Endothelial cell (in vitro differentiated cells): Measurements from ENCODE around the gene NFATC1. TPM values are rescaled to one million over a fixed set of nuclear protein-coding genes. Genes with fewer than 3 reads are reported as not detected.

ENCODE experiments used
- DNase-seq: peaks from one replicate; pipeline ENCODE4 v3.0.0; 2021; ENCODE audit warnings: low spot score
- H3K27ac Mint-ChIP-seq: one replicate; pipeline ENCODE4 v1.8.0; 2021; ENCODE audit warnings: mixed read lengths, inconsistent platforms; ENCODE audit not compliant: unreplicated experiment
- H3K27me3 Mint-ChIP-seq: one replicate; pipeline ENCODE4 v1.8.0; 2021; ENCODE audit warnings: mild to moderate bottlenecking, moderate library complexity, mixed read lengths, inconsistent platforms; ENCODE audit not compliant: unreplicated experiment
- H3K36me3 Mint-ChIP-seq: one replicate; pipeline ENCODE4 v1.8.0; 2021; ENCODE audit warnings: mild to moderate bottlenecking, low read depth, mixed read lengths, inconsistent platforms; ENCODE audit not compliant: unreplicated experiment
- H3K4me1 Mint-ChIP-seq: one replicate; pipeline ENCODE4 v1.8.0; 2021; ENCODE audit warnings: mild to moderate bottlenecking, mixed read lengths, inconsistent platforms; ENCODE audit not compliant: unreplicated experiment
- H3K4me3 Mint-ChIP-seq: one replicate; pipeline ENCODE4 v1.8.0; 2021; ENCODE audit warnings: mild to moderate bottlenecking, mixed read lengths, inconsistent platforms; ENCODE audit not compliant: unreplicated experiment
- H3K9me3 Mint-ChIP-seq: one replicate; pipeline ENCODE4 v1.8.0; 2021; ENCODE audit warnings: mixed read lengths, inconsistent platforms; ENCODE audit not compliant: unreplicated experiment
- CTCF ChIP-seq: fragments of 200-600 bp; sonication (generic); IDR thresholded peaks from one replicate; pipeline ENCODE4 v1.5.0; 2021; ENCODE audit warnings: antibody characterized with exemption; ENCODE audit not compliant: unreplicated experiment
- total RNA-seq: library from RNA; stranded (reverse); fragmentation: NEBNext Ultra II Directional; extraction: Animal tissue kit (Norgen Biotek cat#: 25700); gene quantifications from one replicate; pipeline ENCODE4 v1.2.1, GENCODE V29; 2021; ENCODE audit not compliant: unreplicated experiment

Gene NFATC1
- total RNA-seq, 1 donor from 2014 or later: 40.6 TPM

- H3K9me3 Mint-ChIP-seq: no peaks in the 10 kb centered on the region
- peaks cover 19% of the 10 kb centered on the region for H3K27me3 Mint-ChIP-seq
- no peak overlapping the region for H3K27ac Mint-ChIP-seq
- H3K4me1 Mint-ChIP-seq: peaks cover 8% of the 10 kb centered on the region
- DNase-seq: no peak
- no peak for TF ChIP-seq CTCF
- peaks cover 25% of the 10 kb centered on the region for H3K36me3 Mint-ChIP-seq
- no peak overlapping the region for H3K4me3 Mint-ChIP-seq
Observed at GRCh38 chr18:79531386-79531785, 135.7 kb downstream of the NFATC1 start.

GRCh38 chr18:79531926-79532312 lies 136.2 kb downstream of the NFATC1 start:
- peaks cover 25% of the 10 kb centered on the region for H3K36me3 Mint-ChIP-seq
- no peaks in the 10 kb centered on the region for H3K9me3 Mint-ChIP-seq
- H3K27ac Mint-ChIP-seq: no peak overlapping the region
- TF ChIP-seq CTCF: no peak
- no peak for DNase-seq
- peaks cover 19% of the 10 kb centered on the region for H3K27me3 Mint-ChIP-seq
- H3K4me3 Mint-ChIP-seq: no peak overlapping the region
- peaks cover 6% of the 10 kb centered on the region for H3K4me1 Mint-ChIP-seq

GRCh38 chr18:79532313-79533007 lies 136.7 kb downstream of the NFATC1 start:
- peaks cover 25% of the 10 kb centered on the region for H3K36me3 Mint-ChIP-seq
- H3K4me1 Mint-ChIP-seq: peaks cover 6% of the 10 kb centered on the region
- H3K4me3 Mint-ChIP-seq: no peak overlapping the region
- no peak for DNase-seq
- peaks cover 2% of the 10 kb centered on the region for H3K9me3 Mint-ChIP-seq
- no peak for TF ChIP-seq CTCF
- peaks cover 18% of the 10 kb centered on the region for H3K27me3 Mint-ChIP-seq
- H3K27ac Mint-ChIP-seq: no peak overlapping the region

- peaks cover 6% of the 10 kb centered on the region for H3K9me3 Mint-ChIP-seq
- H3K27ac Mint-ChIP-seq: no peak overlapping the region
- DNase-seq: no peak
- H3K36me3 Mint-ChIP-seq: peaks cover 23% of the 10 kb centered on the region
- H3K4me3 Mint-ChIP-seq: no peak overlapping the region
- H3K27me3 Mint-ChIP-seq: peaks cover 15% of the 10 kb centered on the region
- TF ChIP-seq CTCF: no peak
- peaks cover 6% of the 10 kb centered on the region for H3K4me1 Mint-ChIP-seq
Observed at GRCh38 chr18:79533146-79533545, 137.4 kb downstream of the NFATC1 start.

GRCh38 chr18:79533591-79533990 lies 137.9 kb downstream of the NFATC1 start:
- Mint-ChIP-seq H3K4me3 (no peak overlapping the region), H3K27me3 (peaks cover 15% of the 10 kb centered on the region), H3K36me3 (peaks cover 23% of the 10 kb centered on the region), H3K4me1 (peaks cover 6% of the 10 kb centered on the region), H3K9me3 (peaks cover 6% of the 10 kb centered on the region), H3K27ac (no peak overlapping the region)
- no peak for TF ChIP-seq CTCF
- DNase-seq: no peak
